OCI-LY7 (cell line): ENCODE measurements around the gene CRTC1.
"Not testable (repeated sequence)": the region's sequence is repeated elsewhere in the genome, so short reads cannot be mapped to it uniquely, and the experiment has no call there.

ENCODE experiments used
- CTCF ChIP-seq: fragments of 200-600 bp; sonication (generic); conservative IDR thresholded peaks from 2 replicates; pipeline ENCODE4 v1.5.1; 2014; ENCODE audit warnings: mild to moderate bottlenecking, antibody characterized with exemption, low read length, moderate library complexity, mixed read lengths
- EZH2phosphoT487 ChIP-seq: fragments of 200-600 bp; sonication (generic); IDR thresholded peaks from 2 replicates; pipeline ENCODE4 v1.6.1; 2018; ENCODE audit warnings: low read depth, borderline replicate concordance, mild to moderate bottlenecking, mixed run types, antibody characterized with exemption, low read length, moderate library complexity, mixed read lengths

- TF ChIP-seq CTCF, EZH2phosphoT487: not testable (repeated sequence)
Measured at GRCh38 chr19:18816645-18817044, 133.2 kb downstream of the CRTC1 start.
